Neutrophil (primary cell): Measurements from ENCODE around the gene EFNA5.
A peak's percentile ranks its signal among the peaks of the same experiment; 100 is the strongest.

Source experiments
- H3K27ac ChIP-seq: fragments of 200-600 bp; sonication (generic); 2 replicates; pipeline ENCODE4 v1.5.1; 2016; ENCODE audit warnings: mild to moderate bottlenecking, moderate library complexity
- H3K27me3 ChIP-seq: fragments of 200-600 bp; sonication (generic); 2 replicates; pipeline ENCODE4 v1.6.0; 2016; ENCODE audit warnings: mild to moderate bottlenecking
- H3K36me3 ChIP-seq: fragments of 200-600 bp; sonication (generic); 2 replicates; pipeline ENCODE4 v1.5.1; 2017
- H3K4me1 ChIP-seq, 2 experiments: fragments of 200-600 bp in 1 of 2; sonication (generic) in 1 of 2; 1 replicate in 1 of 2; 2 replicates in 1 of 2; pipeline versions ENCODE4 v1.5.1 to v1.6.1; 2013 to 2016; ENCODE audit warnings: low read depth in 1 of 2, low read length in 1 of 2, mild to moderate bottlenecking in 1 of 2, moderate library complexity in 1 of 2; ENCODE audit not compliant: control insufficient read depth in 1 of 2, insufficient read depth in 1 of 2
- H3K4me3 ChIP-seq, 2 experiments: fragments of 200-600 bp in 1 of 2; sonication (generic) in 1 of 2; 1 replicate in 1 of 2; 2 replicates in 1 of 2; pipeline ENCODE4 v1.5.1; 2013 to 2016; ENCODE audit warnings: low read depth in 1 of 2, low read length in 1 of 2, mild to moderate bottlenecking in 1 of 2, moderate library complexity in 1 of 2
- H3K9me3 ChIP-seq: fragments of 200-600 bp; sonication (generic); 2 replicates; pipeline ENCODE4 v1.5.1; 2016
- TF ChIP-seq, protein P1 (sequence below): fragments of 200-600 bp; sonication (generic); IDR thresholded peaks from 2 replicates; pipeline ENCODE4 v1.5.1; 2016; ENCODE audit warnings: antibody characterized with exemption

The EFNA5 gene

GRCh38 chr5:107680099-107680498 lies 9.4 kb upstream of the EFNA5 start:
- Histone ChIP-seq H3K9me3 (no peaks in the 10 kb centered on the region), H3K4me3 (no peak overlapping the region), H3K27ac (no peak overlapping the region), H3K36me3 (no peaks in the 10 kb centered on the region), H3K4me1 (no peaks in the 10 kb centered on the region), H3K27me3 (peaks cover 64% of the 10 kb centered on the region)
- TF ChIP-seq, protein P1, sequence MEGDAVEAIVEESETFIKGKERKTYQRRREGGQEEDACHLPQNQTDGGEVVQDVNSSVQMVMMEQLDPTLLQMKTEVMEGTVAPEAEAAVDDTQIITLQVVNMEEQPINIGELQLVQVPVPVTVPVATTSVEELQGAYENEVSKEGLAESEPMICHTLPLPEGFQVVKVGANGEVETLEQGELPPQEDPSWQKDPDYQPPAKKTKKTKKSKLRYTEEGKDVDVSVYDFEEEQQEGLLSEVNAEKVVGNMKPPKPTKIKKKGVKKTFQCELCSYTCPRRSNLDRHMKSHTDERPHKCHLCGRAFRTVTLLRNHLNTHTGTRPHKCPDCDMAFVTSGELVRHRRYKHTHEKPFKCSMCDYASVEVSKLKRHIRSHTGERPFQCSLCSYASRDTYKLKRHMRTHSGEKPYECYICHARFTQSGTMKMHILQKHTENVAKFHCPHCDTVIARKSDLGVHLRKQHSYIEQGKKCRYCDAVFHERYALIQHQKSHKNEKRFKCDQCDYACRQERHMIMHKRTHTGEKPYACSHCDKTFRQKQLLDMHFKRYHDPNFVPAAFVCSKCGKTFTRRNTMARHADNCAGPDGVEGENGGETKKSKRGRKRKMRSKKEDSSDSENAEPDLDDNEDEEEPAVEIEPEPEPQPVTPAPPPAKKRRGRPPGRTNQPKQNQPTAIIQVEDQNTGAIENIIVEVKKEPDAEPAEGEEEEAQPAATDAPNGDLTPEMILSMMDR, result no peak

DNA sequence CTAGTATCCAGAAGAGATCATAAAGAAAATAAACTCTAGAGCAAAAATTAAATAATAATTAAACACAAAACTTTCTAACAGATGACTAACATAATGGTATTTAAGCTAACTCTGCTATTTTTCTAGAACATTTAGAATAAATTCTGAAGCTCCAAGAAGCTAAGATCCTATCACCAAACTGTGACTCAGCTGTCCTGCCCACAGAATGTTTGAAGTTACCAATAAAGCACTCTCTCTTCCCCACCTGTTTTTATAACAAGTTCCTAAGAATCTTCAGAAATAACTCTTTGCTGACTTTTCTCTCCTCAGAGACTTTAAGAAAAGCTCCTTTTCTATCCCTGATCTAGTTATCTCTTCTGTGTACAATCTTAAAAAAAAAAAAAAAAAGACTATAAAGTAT lies 6.0 kb upstream of the EFNA5 start:
- Histone ChIP-seq H3K4me1 (peaks cover 19 to 21% of the 10 kb centered on the region in 2 experiments), H3K9me3 (no peaks in the 10 kb centered on the region), H3K27me3 (peaks cover 92% of the 10 kb centered on the region), H3K4me3 (no peak overlapping the region), H3K27ac (no peak overlapping the region), H3K36me3 (no peaks in the 10 kb centered on the region)
- TF ChIP-seq, protein P1, result no peak

DNA sequence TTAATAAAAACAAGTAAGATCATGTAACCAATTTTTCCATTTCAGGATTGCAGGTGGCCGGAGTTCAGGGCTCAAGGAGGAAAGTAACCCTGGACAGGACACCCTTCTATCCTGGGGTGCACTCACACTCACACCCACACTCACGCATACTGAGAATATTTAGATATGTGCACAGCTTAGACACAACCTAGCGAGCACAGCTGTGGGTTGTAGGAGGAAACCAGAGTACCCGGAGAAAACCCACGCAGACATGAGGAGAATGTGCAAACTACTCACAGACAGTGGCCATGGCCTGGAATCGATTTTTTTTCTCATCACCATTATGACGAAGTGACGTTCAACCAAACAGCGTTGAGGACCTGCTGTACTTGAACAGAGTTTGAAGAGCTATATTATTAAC lies 4.5 kb upstream of the EFNA5 start:
- peaks cover 33% of the 10 kb centered on the region in 2 experiments for H3K4me1 ChIP-seq
- peaks cover 99% of the 10 kb centered on the region for H3K27me3 ChIP-seq
- H3K9me3 ChIP-seq, result no peaks in the 10 kb centered on the region
- no peak overlapping the region for H3K27ac ChIP-seq
- H3K36me3 ChIP-seq, result no peaks in the 10 kb centered on the region
- TF ChIP-seq, protein P1, result no peak
- H3K4me3 ChIP-seq, result no peak overlapping the region

GRCh38 chr5:107674655-107675054 lies 3.9 kb upstream of the EFNA5 start:
- H3K4me1 ChIP-seq, result peaks cover 37% of the 10 kb centered on the region in 2 experiments
- TF ChIP-seq, protein P1, result no peak
- no peaks in the 10 kb centered on the region for H3K9me3 ChIP-seq
- H3K36me3 ChIP-seq, result no peaks in the 10 kb centered on the region
- no peak overlapping the region for H3K4me3 ChIP-seq
- peaks cover 100% of the 10 kb centered on the region for H3K27me3 ChIP-seq
- no peak overlapping the region for H3K27ac ChIP-seq

- Histone ChIP-seq H3K36me3 (no peaks in the 10 kb centered on the region), H3K27me3 (peaks cover 100% of the 10 kb centered on the region), H3K27ac (no peak overlapping the region), H3K4me3 (peak overlapping the region; percentile 6 to 58), H3K4me1 (peaks cover 37 to 40% of the 10 kb centered on the region in 2 experiments), H3K9me3 (no peaks in the 10 kb centered on the region)
- TF ChIP-seq, protein P1, result peak; percentile 30
Observed at GRCh38 chr5:107673368-107674136, 2.8 kb upstream of the EFNA5 start.
